Neural progenitor cell (in vitro differentiated cells): Measurements from ENCODE around the gene CDC123. TPM values are rescaled to one million over a fixed set of nuclear protein-coding genes. Genes with fewer than 3 reads are reported as not detected.

Experiments used
- DNase-seq: peaks from one replicate; pipeline ENCODE4 v3.0.0-alpha.2; 2016; ENCODE audit warnings: low spot score
- H2AFZ ChIP-seq: fragments of 200-600 bp; sonication (generic); replicated peaks from 2 replicates; pipeline ENCODE4 v1.6.1; 2016; ENCODE audit warnings: antibody characterized with exemption
- H3F3A ChIP-seq: fragments of 200-600 bp; sonication (generic); 2 replicates; pipeline ENCODE4 v1.6.1; 2016; ENCODE audit warnings: antibody characterized with exemption, low read depth
- H3K27ac ChIP-seq: fragments of 200-600 bp; sonication (generic); 2 replicates; pipeline ENCODE4 v1.5.1; 2016; ENCODE audit warnings: mild to moderate bottlenecking
- H3K27me3 ChIP-seq: fragments of 200-600 bp; sonication (generic); 2 replicates; pipeline ENCODE4 v1.6.1; 2016; ENCODE audit warnings: mild to moderate bottlenecking, moderate library complexity
- H3K36me3 ChIP-seq: fragments of 200-600 bp; sonication (generic); 2 replicates; pipeline ENCODE4 v1.5.1; 2016
- H3K4me1 ChIP-seq: fragments of 200-600 bp; sonication (generic); 2 replicates; pipeline ENCODE4 v1.6.1; 2016; ENCODE audit warnings: mixed run types
- H3K4me2 ChIP-seq: fragments of 200-600 bp; sonication (generic); 2 replicates; pipeline ENCODE4 v1.6.1; 2016
- H3K4me3 ChIP-seq: fragments of 200-600 bp; sonication (generic); 2 replicates; pipeline ENCODE4 v1.5.1; 2016
- H3K79me2 ChIP-seq: fragments of 200-600 bp; sonication (generic); 2 replicates; pipeline ENCODE4 v1.6.1; 2016; ENCODE audit warnings: low read depth
- H3K9ac ChIP-seq: fragments of 200-600 bp; sonication (generic); 2 replicates; pipeline ENCODE4 v1.6.1; 2016
- H3K9me3 ChIP-seq: fragments of 200-600 bp; sonication (generic); 2 replicates; pipeline ENCODE4 v1.5.1; 2016; ENCODE audit warnings: low read depth
- H4K20me1 ChIP-seq: fragments of 200-600 bp; sonication (generic); 2 replicates; pipeline ENCODE4 v1.6.1; 2016; ENCODE audit warnings: low read depth
- H3K27ac Mint-ChIP-seq: 3 replicates; pipeline ENCODE4 v1.8.0; 2021; ENCODE audit warnings: mixed read lengths
- H3K27me3 Mint-ChIP-seq: 2 replicates; pipeline ENCODE4 v1.8.0; 2022; ENCODE audit warnings: low read depth, mild to moderate bottlenecking, inconsistent platforms, moderate library complexity, mixed read lengths; ENCODE audit not compliant: insufficient read depth
- H3K36me3 Mint-ChIP-seq: 3 replicates; pipeline ENCODE4 v1.8.0; 2021; ENCODE audit warnings: mixed read lengths
- H3K4me1 Mint-ChIP-seq: 3 replicates; pipeline ENCODE4 v1.8.0; 2021; ENCODE audit warnings: mixed read lengths
- H3K4me3 Mint-ChIP-seq: 3 replicates; pipeline ENCODE4 v1.8.0; 2021; ENCODE audit warnings: mild to moderate bottlenecking, moderate library complexity, mixed read lengths
- H3K9me3 Mint-ChIP-seq: 3 replicates; pipeline ENCODE4 v1.8.0; 2020; ENCODE audit warnings: mixed read lengths
- CTCF ChIP-seq: fragments of 200-600 bp; sonication (generic); IDR thresholded peaks from 2 replicates; pipeline ENCODE4 v1.5.1; 2017; ENCODE audit warnings: antibody characterized with exemption, mild to moderate bottlenecking
- EZH2 ChIP-seq: fragments of 200-600 bp; sonication (generic); IDR thresholded peaks from 2 replicates; pipeline ENCODE4 v1.6.1; 2017; ENCODE audit warnings: antibody characterized with exemption, mild to moderate bottlenecking, moderate library complexity
- EZH2phosphoT487 ChIP-seq: fragments of 200-600 bp; sonication (generic); IDR thresholded peaks from 2 replicates; pipeline ENCODE4 v1.6.1; 2017; ENCODE audit warnings: antibody characterized with exemption
- total RNA-seq: library from RNA; depleted of rRNA; stranded (reverse); fragments of >200 nt; gene quantifications from 2 replicates; pipeline ENCODE4 v1.2.3, GENCODE V29; 2015; ENCODE audit warnings: low replicate concordance

CDC123 gene
- total RNA-seq, 1 donor from 2014 or later = 134 TPM

- H3K4me3 ChIP-seq = no peak overlapping the region
- no peaks in the 10 kb centered on the region for H3K9me3 ChIP-seq
- peaks cover 74% of the 10 kb centered on the region for H3K79me2 ChIP-seq
- H3K27me3 ChIP-seq = no peaks in the 10 kb centered on the region
- DNase-seq = no peak
- H4K20me1 ChIP-seq = peaks cover 13% of the 10 kb centered on the region
- no peak overlapping the region for H3K9ac ChIP-seq
- no peak overlapping the region for H3K4me2 ChIP-seq
- Mint-ChIP-seq H3K4me3 (no peak overlapping the region), H3K27ac (no peak overlapping the region), H3K36me3 (peaks cover 47% of the 10 kb centered on the region), H3K4me1 (no peaks in the 10 kb centered on the region), H3K9me3 (no peaks in the 10 kb centered on the region), H3K27me3 (no peaks in the 10 kb centered on the region)
- peaks cover 27% of the 10 kb centered on the region for H3K36me3 ChIP-seq
- no peaks in the 10 kb centered on the region for H3K4me1 ChIP-seq
- no peaks in the 10 kb centered on the region for H3F3A ChIP-seq
- H2AFZ ChIP-seq = no peak overlapping the region
- TF ChIP-seq EZH2 (no peak), CTCF (no peak), EZH2phosphoT487 (no peak)
- no peak overlapping the region for H3K27ac ChIP-seq
Measured at GRCh38 chr10:12207114-12207513, 11.1 kb downstream of the CDC123 start.

GRCh38 chr10:12208460-12208859 lies 12.5 kb downstream of the CDC123 start:
- no peaks in the 10 kb centered on the region for H3K27me3 ChIP-seq
- no peaks in the 10 kb centered on the region for H3K9me3 Mint-ChIP-seq
- H3K27me3 Mint-ChIP-seq = no peaks in the 10 kb centered on the region
- no peak overlapping the region for H3K4me3 Mint-ChIP-seq
- H3F3A ChIP-seq = peaks cover under 1% of the 10 kb centered on the region
- DNase-seq = no peak
- H3K79me2 ChIP-seq = peaks cover 60% of the 10 kb centered on the region
- no peak overlapping the region for H3K4me2 ChIP-seq
- H3K27ac ChIP-seq = no peak overlapping the region
- no peaks in the 10 kb centered on the region for H3K4me1 Mint-ChIP-seq
- H3K36me3 ChIP-seq = peaks cover 27% of the 10 kb centered on the region
- H3K9me3 ChIP-seq = no peaks in the 10 kb centered on the region
- no peak overlapping the region for H3K4me3 ChIP-seq
- H3K9ac ChIP-seq = no peak overlapping the region
- H2AFZ ChIP-seq = no peak overlapping the region
- H3K36me3 Mint-ChIP-seq = peaks cover 51% of the 10 kb centered on the region
- TF ChIP-seq EZH2phosphoT487 (no peak), CTCF (no peak), EZH2 (no peak)
- H4K20me1 ChIP-seq = peaks cover 8% of the 10 kb centered on the region
- H3K27ac Mint-ChIP-seq = no peak overlapping the region
- H3K4me1 ChIP-seq = no peaks in the 10 kb centered on the region

GRCh38 chr10:12212454-12212853 lies 16.5 kb downstream of the CDC123 start:
- Histone ChIP-seq H2AFZ (no peak overlapping the region), H3K9me3 (no peaks in the 10 kb centered on the region), H4K20me1 (peaks cover 14% of the 10 kb centered on the region), H3K4me1 (no peaks in the 10 kb centered on the region), H3K9ac (no peak overlapping the region), H3K36me3 (peaks cover 27% of the 10 kb centered on the region), H3K4me2 (no peak overlapping the region), H3F3A (peaks cover 9% of the 10 kb centered on the region), H3K27me3 (no peaks in the 10 kb centered on the region), H3K4me3 (no peak overlapping the region), H3K79me2 (peaks cover 29% of the 10 kb centered on the region), H3K27ac (no peak overlapping the region)
- H3K27ac Mint-ChIP-seq = no peak overlapping the region
- H3K27me3 Mint-ChIP-seq = no peaks in the 10 kb centered on the region
- H3K36me3 Mint-ChIP-seq = peaks cover 44% of the 10 kb centered on the region
- no peaks in the 10 kb centered on the region for H3K4me1 Mint-ChIP-seq
- H3K9me3 Mint-ChIP-seq = no peaks in the 10 kb centered on the region
- TF ChIP-seq EZH2phosphoT487 = no peak
- no peak for TF ChIP-seq EZH2
- TF ChIP-seq CTCF = no peak
- DNase-seq = no peak
- H3K4me3 Mint-ChIP-seq = no peak overlapping the region
